SHP77 treated with DMSO at 0.1 percent for 48 hours (cell line): ENCODE measurements around the gene TBC1D2.
"Not testable (repeated sequence)": the region's sequence is repeated elsewhere in the genome, so short reads cannot be mapped to it uniquely, and the experiment has no call there.

ENCODE experiments used
- DNase-seq: peaks from one replicate; lab custom pipeline; 2025; lab: John Stamatoyannopoulos, UW

TBC1D2 gene, protein sequence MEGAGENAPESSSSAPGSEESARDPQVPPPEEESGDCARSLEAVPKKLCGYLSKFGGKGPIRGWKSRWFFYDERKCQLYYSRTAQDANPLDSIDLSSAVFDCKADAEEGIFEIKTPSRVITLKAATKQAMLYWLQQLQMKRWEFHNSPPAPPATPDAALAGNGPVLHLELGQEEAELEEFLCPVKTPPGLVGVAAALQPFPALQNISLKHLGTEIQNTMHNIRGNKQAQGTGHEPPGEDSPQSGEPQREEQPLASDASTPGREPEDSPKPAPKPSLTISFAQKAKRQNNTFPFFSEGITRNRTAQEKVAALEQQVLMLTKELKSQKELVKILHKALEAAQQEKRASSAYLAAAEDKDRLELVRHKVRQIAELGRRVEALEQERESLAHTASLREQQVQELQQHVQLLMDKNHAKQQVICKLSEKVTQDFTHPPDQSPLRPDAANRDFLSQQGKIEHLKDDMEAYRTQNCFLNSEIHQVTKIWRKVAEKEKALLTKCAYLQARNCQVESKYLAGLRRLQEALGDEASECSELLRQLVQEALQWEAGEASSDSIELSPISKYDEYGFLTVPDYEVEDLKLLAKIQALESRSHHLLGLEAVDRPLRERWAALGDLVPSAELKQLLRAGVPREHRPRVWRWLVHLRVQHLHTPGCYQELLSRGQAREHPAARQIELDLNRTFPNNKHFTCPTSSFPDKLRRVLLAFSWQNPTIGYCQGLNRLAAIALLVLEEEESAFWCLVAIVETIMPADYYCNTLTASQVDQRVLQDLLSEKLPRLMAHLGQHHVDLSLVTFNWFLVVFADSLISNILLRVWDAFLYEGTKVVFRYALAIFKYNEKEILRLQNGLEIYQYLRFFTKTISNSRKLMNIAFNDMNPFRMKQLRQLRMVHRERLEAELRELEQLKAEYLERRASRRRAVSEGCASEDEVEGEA

DNA sequence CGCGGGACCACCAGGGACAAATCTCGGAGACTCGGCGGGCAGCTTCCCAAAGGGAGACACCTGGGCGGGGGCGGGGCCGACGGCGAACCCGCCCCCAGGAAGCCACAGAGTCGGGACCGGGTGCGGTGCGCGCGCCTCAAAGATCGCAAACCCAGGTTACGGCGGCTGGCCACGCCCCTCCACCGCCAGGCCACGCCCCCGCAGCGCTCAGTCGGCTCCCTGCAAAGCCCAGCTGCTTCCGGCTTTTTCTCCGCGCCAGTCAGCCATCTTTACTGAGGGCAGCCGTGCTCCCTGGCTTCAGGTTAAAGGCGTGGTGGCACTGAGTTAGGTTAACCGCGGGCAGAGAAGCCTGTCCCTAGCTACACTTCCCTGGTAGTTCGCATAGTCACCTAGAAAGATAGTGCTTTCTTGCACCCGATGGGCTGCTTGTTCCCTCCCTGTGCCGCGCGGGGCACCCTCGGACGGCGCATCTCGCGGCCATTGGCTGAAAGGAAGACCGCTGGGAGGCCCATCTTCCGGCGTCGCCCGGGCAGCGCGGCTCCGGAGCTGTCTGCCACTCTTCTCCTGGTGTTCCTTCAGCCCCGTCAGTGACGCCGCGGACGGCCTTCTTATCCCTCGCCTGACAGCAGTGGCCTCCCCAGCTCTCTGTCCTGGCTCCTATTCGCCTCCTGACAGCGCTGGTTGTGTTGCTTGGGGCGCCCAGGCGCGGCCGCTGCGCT lies at the start of gene TBC1D2:
Gene TBC1D2 (minus strand): TSS at position 72 of the 719 bp plus-strand sequence. CDS start 108 bp downstream, outside the sequence.
- peak; percentile 89 for DNase-seq

DNA sequence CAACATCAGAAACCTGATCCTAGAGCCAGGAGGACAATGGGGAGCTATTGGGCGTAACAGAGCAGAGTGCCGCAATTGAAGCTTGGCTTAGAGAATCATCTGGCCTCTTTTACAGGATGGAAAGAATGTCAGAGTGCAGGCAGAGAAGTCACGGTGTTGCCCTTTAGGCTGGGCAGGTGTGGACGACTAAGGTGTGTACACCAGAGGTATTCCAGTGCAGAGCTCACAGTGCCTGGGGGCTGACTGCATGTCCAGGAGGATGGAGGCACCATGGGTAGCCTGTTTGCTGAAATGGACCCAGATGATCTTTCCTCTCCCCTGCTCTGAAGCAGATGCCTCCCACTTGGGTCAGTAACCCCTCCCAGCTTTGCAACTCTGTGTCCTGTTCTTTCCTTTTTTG lies 48.9 kb upstream of the TBC1D2 start:
- no peak for DNase-seq

DNA sequence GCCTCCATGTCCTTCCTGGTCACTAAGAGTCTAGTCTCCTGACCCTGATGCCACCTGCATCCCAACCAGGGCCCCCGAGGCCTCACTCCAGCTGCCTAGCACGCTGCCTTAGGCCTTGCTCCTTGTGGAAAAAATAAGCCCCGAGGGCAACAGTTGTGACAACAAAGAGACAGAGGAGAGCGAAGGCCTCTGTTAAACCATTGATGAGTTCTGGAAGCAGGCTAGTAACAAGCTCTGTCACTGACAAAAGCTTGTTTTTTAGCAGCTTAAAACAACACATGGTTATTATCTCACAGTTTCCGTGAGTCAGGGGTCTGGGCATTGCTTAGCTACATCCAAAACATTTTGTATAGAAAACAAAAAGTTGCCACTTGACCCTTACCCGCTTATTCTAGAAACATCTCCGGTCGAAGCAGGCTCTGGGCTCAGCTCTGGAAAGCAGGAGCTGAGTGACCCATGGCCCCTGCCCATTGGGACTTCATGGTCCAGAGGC lies 48.2 kb upstream of the TBC1D2 start:
- no peak for DNase-seq

DNA sequence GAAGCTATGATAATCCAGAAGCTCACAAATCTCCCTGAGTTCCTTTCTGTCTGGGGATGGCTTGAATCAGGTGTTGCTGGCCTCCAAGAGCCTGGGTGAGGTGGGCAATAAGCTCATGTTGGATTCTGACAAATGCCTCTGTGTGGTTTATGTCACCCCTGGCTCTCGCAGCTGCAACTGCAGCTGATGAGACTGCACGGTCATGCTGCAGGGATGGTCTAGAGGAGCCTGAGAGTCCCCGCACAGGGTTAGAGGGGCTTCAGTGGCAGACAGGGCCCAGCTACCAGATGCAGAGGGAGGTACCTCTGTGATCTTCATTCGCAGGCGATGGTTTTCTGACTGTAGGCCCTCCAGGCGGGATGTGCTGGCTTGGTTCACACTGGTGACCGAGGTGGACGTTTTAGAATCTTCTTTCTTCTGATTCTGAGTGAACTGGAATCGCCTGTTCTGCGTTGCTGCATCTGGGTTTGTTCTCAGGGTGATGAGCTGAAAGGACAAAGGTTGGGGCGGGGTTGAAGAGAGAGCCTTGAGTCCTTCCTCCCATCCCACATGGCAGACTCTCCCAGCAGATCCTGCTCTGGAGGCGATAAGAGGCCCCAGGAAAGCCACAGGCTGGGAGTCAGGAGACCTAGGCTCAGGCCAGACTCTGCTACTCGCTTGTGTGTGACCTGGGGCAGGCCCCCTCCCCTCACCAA lies 47.6 kb upstream of the TBC1D2 start:
- no peak for DNase-seq

DNA sequence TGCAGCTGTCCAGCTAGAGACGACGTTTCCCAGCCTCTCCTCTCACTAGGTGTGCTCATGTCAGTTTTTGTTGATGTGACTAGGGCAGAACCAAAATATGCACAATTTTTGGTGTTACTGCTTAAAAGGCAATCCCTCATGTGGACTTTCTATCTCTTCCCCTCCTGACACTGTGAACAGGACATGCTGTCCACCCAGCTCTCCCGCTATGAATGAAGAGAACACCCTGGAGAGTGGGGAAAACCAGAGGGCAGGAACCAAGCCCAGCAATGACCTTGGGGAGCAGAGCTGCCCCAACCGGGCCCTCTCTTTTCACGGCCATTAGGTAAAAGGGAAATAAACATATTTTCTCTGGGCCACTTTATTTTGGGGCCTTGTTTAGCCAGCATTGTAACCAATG lies 46.7 kb upstream of the TBC1D2 start:
- no peak for DNase-seq

DNA sequence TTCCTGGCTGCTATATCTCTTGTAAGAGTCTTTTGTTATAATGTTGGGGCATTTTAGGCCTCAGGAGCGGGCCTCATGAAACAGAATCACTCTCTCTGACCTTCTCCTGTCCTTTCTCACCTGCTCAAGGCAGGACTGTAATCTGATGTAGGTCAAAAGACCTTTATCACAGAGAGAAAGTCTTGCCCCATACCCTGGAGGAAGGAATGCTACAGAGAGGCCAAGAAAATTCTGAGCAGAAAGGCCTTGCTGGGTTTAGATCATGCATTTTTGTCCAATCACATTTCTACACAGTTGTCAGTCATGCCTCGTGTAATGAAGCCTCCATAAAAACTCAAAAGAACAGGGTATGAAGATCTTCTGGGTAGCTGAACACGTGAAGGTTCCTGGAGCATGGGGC lies 45.2 kb upstream of the TBC1D2 start:
- no peak for DNase-seq

DNA sequence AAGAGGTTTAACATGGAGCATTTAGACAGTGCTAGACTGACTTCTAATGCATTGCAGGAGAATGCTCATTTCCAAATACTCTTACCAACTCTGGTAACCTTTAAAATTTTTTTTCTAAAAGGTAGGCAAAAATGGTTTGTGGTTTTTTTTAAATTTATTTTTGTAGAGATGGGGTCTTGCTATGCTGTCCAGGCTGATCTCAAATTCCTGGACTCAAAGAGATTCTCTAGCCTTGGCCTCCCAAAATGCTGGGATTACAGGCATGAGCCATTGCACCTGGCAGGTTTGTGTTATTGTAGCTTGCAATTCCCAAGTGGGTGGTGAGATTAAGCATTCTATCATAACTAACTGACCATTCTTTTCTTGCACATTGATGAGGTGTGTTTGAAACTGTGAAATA lies 43.0 kb upstream of the TBC1D2 start:
- DNase-seq: no peak

DNA sequence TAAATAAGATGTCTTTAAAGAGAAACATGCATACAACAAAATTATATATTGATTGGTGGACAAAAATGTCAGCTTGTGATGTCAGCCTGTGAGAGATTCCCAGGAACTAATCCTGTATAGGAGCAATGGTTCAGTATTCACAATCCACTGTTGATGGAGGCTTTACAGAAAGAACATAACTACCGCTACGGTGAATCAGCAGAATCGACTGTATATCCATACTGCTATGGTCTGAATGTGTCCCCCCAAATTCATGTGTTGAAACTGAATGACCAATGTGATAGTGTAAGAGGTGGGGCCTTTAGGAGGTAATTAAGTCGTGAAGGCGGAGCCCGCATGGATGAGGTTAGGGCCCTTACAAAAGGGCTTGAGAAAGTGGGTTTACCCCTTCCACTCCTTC lies 40.4 kb upstream of the TBC1D2 start:
- DNase-seq: no peak

DNA sequence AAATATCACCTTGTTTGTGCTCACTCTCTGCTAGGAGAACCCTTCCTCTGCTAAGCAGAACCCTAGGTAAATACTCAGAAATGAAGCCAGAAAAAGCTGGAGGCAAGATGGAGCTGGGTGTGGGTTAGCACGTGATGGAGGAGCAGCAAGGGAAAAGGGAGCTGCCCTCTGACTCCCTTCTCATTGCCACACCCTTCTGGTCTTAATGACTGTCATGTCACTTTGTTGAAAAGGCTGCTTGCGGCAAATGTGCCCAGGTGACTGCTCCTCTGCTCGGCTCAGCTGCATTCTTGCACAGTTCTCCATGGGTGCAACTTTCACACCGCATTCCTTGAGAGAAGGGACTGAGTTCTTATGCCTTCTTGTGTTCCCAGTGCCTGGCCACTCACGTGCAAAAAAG lies 36.4 kb upstream of the TBC1D2 start:
- no peak for DNase-seq

DNA sequence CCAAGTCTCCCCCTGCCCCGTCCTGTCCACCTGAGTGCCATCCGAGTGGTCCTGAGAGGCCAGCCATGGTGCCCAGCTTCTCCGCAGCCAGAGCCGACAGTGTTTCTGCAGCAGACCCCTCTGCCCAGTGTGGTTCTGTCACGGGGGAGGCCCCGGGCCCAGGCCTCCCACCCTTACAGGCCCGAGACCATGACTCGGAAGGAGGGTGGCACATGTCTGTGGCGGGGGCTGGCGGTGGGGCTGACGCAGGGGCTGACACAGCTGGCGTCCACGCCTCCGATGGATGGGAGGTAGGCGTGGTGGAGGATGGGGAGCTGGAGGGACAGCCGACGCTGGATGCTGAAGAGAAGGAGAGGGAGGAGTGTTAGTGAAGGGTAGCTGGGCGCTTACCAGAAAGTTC lies 35.0 kb upstream of the TBC1D2 start:
- no peak for DNase-seq

DNA sequence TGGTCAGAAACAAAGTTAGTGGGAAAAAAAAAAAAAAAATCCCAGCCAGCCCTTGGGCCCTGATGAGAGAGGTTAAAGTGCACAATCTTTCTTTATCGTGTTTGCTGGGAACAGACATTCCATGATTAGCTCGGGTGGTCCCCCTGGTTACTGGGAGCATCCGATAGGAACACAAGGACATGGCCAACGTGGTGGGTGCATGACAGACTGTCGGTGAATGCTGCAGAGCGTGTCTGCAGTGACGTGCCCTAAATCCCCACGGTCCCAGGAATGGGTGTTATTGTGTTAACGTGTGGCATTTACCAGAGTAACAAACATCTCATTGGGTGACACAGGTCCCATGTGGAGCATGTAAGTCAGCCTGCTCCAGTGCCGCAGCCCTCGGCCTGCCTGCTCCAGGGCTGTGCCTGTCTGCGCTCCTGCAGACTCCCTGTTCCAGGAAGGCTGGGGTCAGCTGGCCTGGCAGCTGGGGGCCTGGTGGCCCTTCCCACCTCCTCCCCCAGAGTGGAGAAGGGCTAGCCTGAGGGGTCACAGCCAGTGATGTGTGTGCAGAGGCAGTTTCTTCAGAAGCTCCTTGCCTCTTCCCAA lies 34.3 kb upstream of the TBC1D2 start:
- DNase-seq: no peak

DNA sequence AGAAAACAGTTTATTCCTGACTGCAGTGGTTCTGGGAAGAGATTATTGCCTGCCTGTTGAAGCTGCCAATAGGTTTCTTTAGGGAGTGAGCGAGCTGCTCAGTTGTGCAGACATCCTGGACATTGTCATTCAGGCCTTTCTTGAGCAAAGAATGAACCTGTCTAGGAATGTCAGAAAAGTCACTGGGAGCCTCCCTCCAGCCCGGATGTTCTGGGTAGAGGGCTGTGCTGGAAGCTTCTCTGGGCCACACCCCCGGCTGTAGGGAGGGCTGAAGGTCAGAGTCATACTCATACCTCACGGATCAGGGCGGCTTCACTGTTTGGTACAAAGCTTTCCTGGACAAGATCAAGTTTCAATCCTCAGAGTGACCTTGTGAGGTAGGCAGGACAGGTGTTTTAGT lies 33.4 kb upstream of the TBC1D2 start:
- no peak for DNase-seq

DNA sequence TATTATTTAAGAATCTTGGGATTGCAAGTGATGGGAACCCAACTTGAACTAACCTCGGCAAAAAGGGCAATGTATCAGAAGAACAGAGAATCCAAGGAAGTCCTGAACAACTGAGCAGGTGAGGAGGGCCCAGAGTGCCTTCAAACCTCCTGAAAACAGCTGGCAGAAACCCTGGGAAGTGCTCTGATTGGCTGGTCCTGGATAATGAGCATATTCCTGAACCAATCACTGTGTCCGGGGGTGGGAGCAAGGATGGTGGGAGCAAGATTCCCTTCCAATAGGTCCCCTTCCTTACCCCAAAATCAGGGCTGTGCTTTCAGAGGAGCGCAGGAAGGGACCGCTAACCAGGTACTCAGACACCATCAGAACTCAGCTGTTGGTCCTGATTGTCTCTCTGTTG lies 31.9 kb upstream of the TBC1D2 start:
- no peak for DNase-seq

DNA sequence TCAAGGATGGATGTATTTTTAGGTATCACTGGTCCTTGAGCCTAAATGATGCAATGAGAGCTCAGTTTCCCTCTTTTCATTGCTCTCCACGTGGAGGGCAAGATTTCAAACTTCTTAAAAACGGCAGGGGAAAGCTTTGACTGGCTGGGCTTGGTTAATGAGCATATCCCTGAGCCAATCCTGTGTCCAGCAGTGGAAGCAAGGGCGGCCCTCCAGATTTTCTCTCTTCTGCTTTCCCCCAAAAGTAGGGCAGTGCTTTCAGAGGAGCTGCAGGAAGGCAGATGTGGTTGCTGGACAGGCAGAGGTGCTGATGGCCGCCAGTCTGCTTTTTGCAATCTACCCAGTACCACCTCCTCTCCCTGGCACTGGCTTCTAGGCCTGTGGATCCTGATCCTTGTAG lies 30.0 kb upstream of the TBC1D2 start:
- DNase-seq: no peak

DNA sequence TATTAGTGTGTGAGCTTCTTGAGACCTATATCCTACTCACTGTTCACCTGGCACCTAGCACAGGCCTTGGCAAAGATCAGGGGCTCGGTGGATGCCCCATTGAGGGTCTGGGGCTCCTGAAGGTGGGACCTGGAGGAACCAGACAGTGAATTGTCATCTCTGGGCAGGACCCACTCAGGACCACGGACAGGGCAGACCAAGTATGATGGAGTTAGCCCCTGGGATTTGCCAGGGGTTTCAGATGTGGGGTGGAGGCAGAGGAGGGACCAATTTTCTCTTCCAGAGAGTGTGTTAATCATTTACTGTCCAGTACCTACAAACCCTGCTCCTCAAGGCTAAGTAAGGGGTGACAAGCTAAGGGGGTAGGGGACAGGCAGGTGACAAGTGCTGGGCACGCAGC lies 29.3 kb upstream of the TBC1D2 start:
- DNase-seq: no peak

DNA sequence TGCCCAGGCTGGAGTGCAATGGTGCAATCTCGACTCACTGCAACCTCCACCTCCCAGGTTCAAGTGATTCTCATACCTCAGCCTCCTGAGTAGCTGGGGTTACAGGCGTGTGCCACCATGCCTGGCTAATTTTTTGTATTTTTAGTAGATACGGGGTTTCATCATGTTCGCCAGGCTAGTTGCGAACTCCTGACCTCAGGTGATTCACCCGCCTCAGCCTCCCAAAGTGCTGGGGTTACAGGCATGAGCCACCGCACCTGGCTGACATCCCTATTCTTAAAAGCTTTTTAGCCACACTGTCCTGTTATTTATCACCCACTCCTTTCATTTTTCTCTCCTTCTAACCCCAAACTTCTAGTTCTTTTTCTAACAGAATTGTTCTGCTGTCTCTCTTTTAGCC lies 27.7 kb upstream of the TBC1D2 start:
- not testable (repeated sequence) for DNase-seq

DNA sequence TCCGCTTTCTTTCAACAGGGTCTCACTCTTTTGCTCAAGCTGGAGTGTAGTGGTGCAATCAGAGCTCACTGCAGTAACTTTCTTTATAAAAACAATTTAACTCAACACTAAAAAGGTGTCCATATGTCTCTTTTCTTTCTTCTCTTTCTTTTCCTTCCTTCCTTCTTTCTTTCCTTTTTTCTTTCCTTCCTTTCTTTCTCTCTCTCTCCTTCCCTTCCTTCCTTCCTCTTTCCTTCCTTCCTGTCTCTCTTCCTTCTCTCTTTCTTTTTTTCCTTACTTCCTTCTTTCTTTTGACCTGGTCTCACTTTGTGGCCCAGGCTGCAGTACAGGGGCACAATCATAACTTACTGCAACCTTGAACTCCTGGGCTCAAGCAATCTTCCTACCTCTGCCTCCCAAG lies 25.8 kb upstream of the TBC1D2 start:
- no peak for DNase-seq

DNA sequence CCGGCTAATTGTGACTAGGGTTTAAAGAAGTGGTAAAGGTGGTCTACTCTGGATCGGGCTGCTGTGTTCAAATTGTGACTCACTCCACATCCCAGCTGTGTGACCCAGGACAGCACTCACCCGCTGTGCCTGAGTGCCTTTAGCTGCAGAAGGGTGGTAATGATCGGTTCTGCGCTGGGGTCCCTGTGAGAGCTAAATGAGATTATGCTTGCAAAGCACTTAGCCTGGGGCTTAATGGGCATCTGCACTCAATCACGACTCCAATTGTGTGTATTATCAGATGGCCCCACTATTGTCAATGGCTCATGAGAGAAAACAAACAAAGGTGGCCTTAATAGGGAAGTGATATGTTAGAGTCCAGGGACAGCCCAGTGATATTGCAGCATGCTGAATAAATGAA lies 25.1 kb upstream of the TBC1D2 start:
- no peak for DNase-seq

DNA sequence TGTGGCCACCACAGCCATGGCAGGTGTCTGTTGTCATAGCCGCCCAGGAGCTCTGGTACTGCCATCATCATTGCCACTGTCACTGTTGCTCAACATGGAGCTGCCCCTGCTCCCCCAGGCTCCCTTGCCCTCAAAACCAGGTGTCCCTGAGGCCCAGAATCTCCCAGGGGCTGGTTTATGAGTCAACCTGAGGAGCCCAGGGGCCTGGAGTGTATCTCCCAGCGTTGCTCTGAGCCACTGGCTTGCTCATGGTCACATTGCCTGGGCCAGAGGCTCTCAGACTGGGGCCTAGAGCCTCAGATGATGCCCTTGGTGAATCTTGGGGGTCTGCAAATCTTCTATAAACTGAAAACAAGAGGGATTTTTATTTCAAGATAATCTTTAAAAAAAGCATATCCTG lies 24.7 kb upstream of the TBC1D2 start:
- DNase-seq: no peak

DNA sequence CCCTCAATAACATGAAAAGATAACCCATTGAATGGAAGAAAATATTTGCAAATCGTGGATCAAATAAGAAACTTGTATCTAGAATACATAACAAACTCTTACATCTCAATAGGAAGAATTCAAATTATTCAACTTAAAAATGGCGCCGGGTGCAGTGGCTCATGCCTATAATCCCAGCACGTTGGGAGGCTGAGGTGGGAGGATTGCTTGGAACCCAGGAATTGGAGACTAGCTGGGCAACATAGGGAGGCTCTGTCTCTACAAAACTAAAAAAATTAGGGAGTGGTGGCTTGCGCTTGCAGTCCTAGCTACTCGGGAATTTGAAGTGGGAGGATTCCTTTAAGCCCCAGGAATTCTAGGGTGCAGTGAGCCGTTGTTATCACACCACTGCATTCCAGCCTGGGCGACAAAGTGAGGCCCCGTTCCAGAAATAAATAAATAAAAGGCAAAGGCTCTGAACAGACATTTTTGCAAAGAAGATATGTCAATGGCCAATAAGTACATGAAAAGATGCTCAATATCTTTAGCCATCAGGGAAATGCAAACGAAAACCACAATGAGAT lies 21.5 kb upstream of the TBC1D2 start:
- DNase-seq: no peak

DNA sequence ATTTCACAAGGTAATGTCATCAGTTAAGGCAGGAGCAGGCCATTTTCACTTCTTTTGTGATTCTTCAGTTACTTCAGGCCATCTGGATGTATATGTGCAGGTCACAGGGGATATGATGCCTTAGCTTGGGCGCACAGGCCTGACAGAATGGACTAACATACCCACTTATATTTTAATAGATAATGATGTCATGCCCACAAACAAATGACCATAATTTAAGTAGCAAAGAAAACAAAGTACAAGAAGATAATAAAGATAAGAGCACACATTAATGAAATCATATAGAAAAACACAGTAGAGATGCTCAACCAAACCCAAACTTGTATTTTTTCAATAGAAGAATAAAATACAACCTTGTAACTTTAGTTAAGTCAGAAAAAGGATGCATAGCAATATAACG lies 19.7 kb upstream of the TBC1D2 start:
- no peak for DNase-seq
